H1 (cell line): ENCODE data around the gene SULF2. TPM values are rescaled to one million over a fixed set of nuclear protein-coding genes. Genes with fewer than 3 reads are reported as not detected.

Experiments used
- CTCF ChIA-PET: fragments of 300-600 bp; sonication (Branson Sonifier 250); formaldehyde crosslinking; loops from one replicate; lab custom pipeline; 2021; ENCODE audit not compliant: partially characterized antibody; lab: Charles Lee
- POLR2A ChIA-PET: fragments of 300-600 bp; sonication (Branson Sonifier 250); formaldehyde crosslinking; loops from one replicate; lab custom pipeline; 2021; ENCODE audit warnings: inconsistent platforms; ENCODE audit not compliant: partially characterized antibody; lab: Charles Lee
- DNase-seq, 2 experiments: peaks; one replicate each; pipeline versions ENCODE4 v3.0.0 to v3.0.0-alpha.2; 2010 to 2022; ENCODE audit warnings: low spot score in 2 of 2, low read depth in 1 of 2, mixed read lengths in 1 of 2
- FAIRE-seq: peaks from 2 replicates; lab custom pipeline; 2011; peaks lifted over from hg19 to GRCh38; lab: Jason Lieb, UNC
- H2AFZ ChIP-seq: 2 replicates; pipeline ENCODE4 v1.8.1; 2012; ENCODE audit warnings: low read length, inconsistent platforms
- H2AK5ac ChIP-seq: 2 replicates; pipeline ENCODE4 v1.6.1; 2013; ENCODE audit warnings: low read depth, low read length
- H2BK120ac ChIP-seq: replicated peaks from 2 replicates; pipeline ENCODE3; 2013; ENCODE audit warnings: low read depth, low read length, inconsistent platforms
- H2BK12ac ChIP-seq: 2 replicates; pipeline ENCODE4 v1.6.1; 2013; ENCODE audit warnings: low read depth, low read length
- H2BK15ac ChIP-seq: 2 replicates; pipeline ENCODE4 v1.6.1; 2013; ENCODE audit warnings: low read length
- H2BK20ac ChIP-seq: 2 replicates; pipeline ENCODE4 v1.6.1; 2013; ENCODE audit warnings: low read length
- H2BK5ac ChIP-seq: 2 replicates; pipeline ENCODE4 v1.6.1; 2013; ENCODE audit warnings: low read depth, low read length
- H3K14ac ChIP-seq: 2 replicates; pipeline ENCODE4 v1.6.1; 2013; ENCODE audit warnings: inconsistent platforms; ENCODE audit not compliant: insufficient read length
- H3K18ac ChIP-seq: 2 replicates; pipeline ENCODE4 v1.6.1; 2013; ENCODE audit warnings: low read length; ENCODE audit errors: extremely low read depth
- H3K23ac ChIP-seq: 2 replicates; pipeline ENCODE4 v1.6.1; 2013; ENCODE audit warnings: inconsistent platforms; ENCODE audit not compliant: insufficient read length
- H3K23me2 ChIP-seq: 2 replicates; pipeline ENCODE4 v1.6.1; 2013; ENCODE audit warnings: low read depth, low read length
- H3K27ac ChIP-seq: 2 replicates; pipeline ENCODE4 v1.6.1; 2011; ENCODE audit warnings: low read depth, low read length, inconsistent platforms
- H3K27me3 ChIP-seq, 4 experiments: replicated peaks in 1 of 4; 1 replicate in 1 of 4; 2 replicates in 3 of 4; pipeline versions ENCODE4 v1.6.1 to v1.8.1; 2011 to 2013; ENCODE audit warnings: low read length in 3 of 4, mild to moderate bottlenecking in 3 of 4, inconsistent platforms in 2 of 4, mixed read lengths in 2 of 4, moderate library complexity in 1 of 4; ENCODE audit not compliant: control insufficient read depth in 3 of 4, insufficient read depth in 3 of 4; ENCODE audit errors: extremely low read depth in 1 of 4
- H3K36me3 ChIP-seq, 4 experiments: 2 replicates each; pipeline versions ENCODE4 v1.6.1 to v1.8.1; 2011 to 2013; ENCODE audit warnings: mild to moderate bottlenecking in 4 of 4, low read length in 3 of 4, moderate library complexity in 2 of 4, control low read depth in 1 of 4, inconsistent platforms in 1 of 4; ENCODE audit not compliant: insufficient read depth in 4 of 4, control insufficient read depth in 2 of 4
- H3K4ac ChIP-seq: replicated peaks from 2 replicates; pipeline ENCODE3; 2013; ENCODE audit warnings: low read length, low read depth, mixed read lengths, inconsistent platforms; ENCODE audit not compliant: insufficient read length
- H3K4me1 ChIP-seq, 4 experiments: replicated peaks in 1 of 4; 1 replicate in 1 of 4; 2 replicates in 3 of 4; pipeline versions ENCODE4 v1.6.1 to v1.8.1; 2011 to 2013; ENCODE audit warnings: low read length in 3 of 4, inconsistent platforms in 2 of 4, mixed read lengths in 1 of 4; ENCODE audit not compliant: insufficient read depth in 4 of 4, control insufficient read depth in 3 of 4
- H3K4me2 ChIP-seq, 2 experiments: 2 replicates each; pipeline versions ENCODE4 v1.6.1 to v1.8.1; 2011 to 2013; ENCODE audit warnings: low read depth in 2 of 2, low read length in 2 of 2, control low read depth in 1 of 2, inconsistent platforms in 1 of 2, mild to moderate bottlenecking in 1 of 2; ENCODE audit not compliant: insufficient read depth in 1 of 2
- H3K4me3 ChIP-seq, 4 experiments: fragments of 200-600, 300-600 bp in 1 of 4; sonication (generic), shearing (Covaris generic), sonication (Bioruptor Twin) in 1 of 4; 2 replicates each; pipeline versions ENCODE4 v1.5.1 to v1.8.1; 2011 to 2016; ENCODE audit warnings: low read length in 4 of 4, low read depth in 3 of 4, control low read depth in 2 of 4, inconsistent platforms in 2 of 4, mild to moderate bottlenecking in 2 of 4, mixed read lengths in 1 of 4, moderate library complexity in 1 of 4; ENCODE audit not compliant: insufficient read depth in 2 of 4; ENCODE audit errors: extremely low read depth in 1 of 4
- H3K56ac ChIP-seq: replicated peaks from 2 replicates; pipeline ENCODE3; 2013; ENCODE audit warnings: low read depth, mild to moderate bottlenecking, mixed read lengths, low read length, inconsistent platforms; ENCODE audit not compliant: insufficient read length
- H3K79me1 ChIP-seq: 2 replicates; pipeline ENCODE4 v1.6.1; 2013; ENCODE audit warnings: low read depth, low read length, control low read depth
- H3K79me2 ChIP-seq, 2 experiments: 2 replicates each; pipeline versions ENCODE4 v1.6.1 to v1.8.1; 2012 to 2013; ENCODE audit warnings: low read length in 2 of 2, mild to moderate bottlenecking in 2 of 2, inconsistent platforms in 1 of 2; ENCODE audit not compliant: insufficient read depth in 2 of 2, control insufficient read depth in 1 of 2
- H3K9ac ChIP-seq, 4 experiments: replicated peaks in 1 of 4; 1 replicate in 1 of 4; 2 replicates in 3 of 4; pipeline versions ENCODE4 v1.6.1 to v1.8.1; 2011 to 2013; ENCODE audit warnings: low read depth in 3 of 4, low read length in 3 of 4, control low read depth in 2 of 4, mild to moderate bottlenecking in 2 of 4, moderate library complexity in 2 of 4, inconsistent platforms in 1 of 4; ENCODE audit errors: extremely low read depth in 1 of 4
- H3K9me3 ChIP-seq, 2 experiments: 2 replicates each; pipeline versions ENCODE4 v1.6.1 to v1.8.1; 2012 to 2013; ENCODE audit warnings: mild to moderate bottlenecking in 2 of 2, moderate library complexity in 2 of 2, control low read depth in 1 of 2, inconsistent platforms in 1 of 2, low read depth in 1 of 2, low read length in 1 of 2, mixed read lengths in 1 of 2; ENCODE audit not compliant: insufficient read depth in 2 of 2
- H4K20me1 ChIP-seq, 2 experiments: replicated peaks in 1 of 2; 2 replicates each; pipeline versions ENCODE3 to v1.8.1; 2011 to 2013; ENCODE audit warnings: inconsistent platforms in 2 of 2, low read length in 2 of 2, mild to moderate bottlenecking in 1 of 2; ENCODE audit not compliant: insufficient read depth in 2 of 2, control insufficient read depth in 1 of 2
- H4K5ac ChIP-seq: 2 replicates; pipeline ENCODE4 v1.6.1; 2013; ENCODE audit warnings: low read length, low read depth, mixed read lengths, inconsistent platforms; ENCODE audit not compliant: insufficient read length
- H4K8ac ChIP-seq: 2 replicates; pipeline ENCODE4 v1.8.0; 2013; ENCODE audit warnings: mild to moderate bottlenecking, moderate library complexity, low read length, inconsistent platforms; ENCODE audit not compliant: insufficient read depth; ENCODE audit errors: extremely low read depth
- H4K91ac ChIP-seq: replicated peaks from 2 replicates; pipeline ENCODE3; 2013; ENCODE audit warnings: low read length, mixed read lengths, inconsistent platforms; ENCODE audit not compliant: insufficient read length
- ATF3 ChIP-seq: IDR thresholded peaks from 2 replicates; pipeline ENCODE4 v1.6.1; 2011; ENCODE audit warnings: low read depth, mild to moderate bottlenecking, low read length; ENCODE audit not compliant: insufficient read depth
- CBX8 ChIP-seq: fragments of 300-800, 300-1000 bp; sonication (generic); IDR thresholded peaks from 2 replicates; pipeline ENCODE4 v1.7.1; 2016; ENCODE audit warnings: low read depth, low read length, borderline replicate concordance
- CTBP2 ChIP-seq: IDR thresholded peaks from 2 replicates; pipeline ENCODE4 v1.7.0; 2011; ENCODE audit warnings: borderline replicate concordance, mild to moderate bottlenecking, moderate library complexity, mixed read lengths, low read length; ENCODE audit not compliant: insufficient read depth, insufficient read length
- CTCF ChIP-seq, 3 experiments: IDR thresholded peaks; 1 replicate in 2 of 3; 2 replicates in 1 of 3; pipeline versions ENCODE4 v1.5.1 to v1.6.1; 2011; ENCODE audit warnings: low read length in 3 of 3, mild to moderate bottlenecking in 3 of 3, inconsistent platforms in 2 of 3, low read depth in 1 of 3, moderate library complexity in 1 of 3; ENCODE audit not compliant: insufficient read depth in 1 of 3; ENCODE audit errors: control extremely low read depth in 1 of 3
- EZH2 ChIP-seq: fragments of 200-600 bp; sonication (generic); IDR thresholded peaks from 2 replicates; pipeline ENCODE4 v1.7.1; 2012; ENCODE audit warnings: low read depth, mild to moderate bottlenecking, moderate library complexity, low read length, inconsistent platforms; ENCODE audit not compliant: severe bottlenecking
- JUND ChIP-seq: IDR thresholded peaks from 2 replicates; pipeline ENCODE4 v1.6.1; 2011; ENCODE audit warnings: mild to moderate bottlenecking, improper control_type of control experiment, low read length
- POU5F1 ChIP-seq: IDR thresholded peaks from 2 replicates; pipeline ENCODE4 v1.6.1; 2011; ENCODE audit warnings: low read depth, mild to moderate bottlenecking, low read length, moderate library complexity
- RBBP5 ChIP-seq: IDR thresholded peaks from 2 replicates; pipeline ENCODE4 v1.7.1; 2012; ENCODE audit warnings: low read depth, mild to moderate bottlenecking, inconsistent platforms, low read length, moderate library complexity, borderline replicate concordance
- SIRT6 ChIP-seq: IDR thresholded peaks from one replicate; pipeline ENCODE4 v1.7.1; 2012; ENCODE audit warnings: low read length, inconsistent platforms
- SUZ12 ChIP-seq: fragments of 200-600 bp; sonication (generic); IDR thresholded peaks from 2 replicates; pipeline ENCODE4 v1.6.1; 2012; ENCODE audit warnings: mild to moderate bottlenecking, inconsistent platforms, low read length, moderate library complexity, mixed read lengths
- WGBS, 2 experiments: shearing (Covaris generic) in 1 of 2; methylation state at CpG; one replicate each; pipeline versions ENCODE4 v1.1.6 to v1.1.7; 2013 to 2015; ENCODE audit warnings: low lambda C conversion rate in 2 of 2, mixed read lengths in 2 of 2, inconsistent platforms in 1 of 2, low coverage in 1 of 2, missing lambda C conversion rate in 1 of 2; ENCODE audit not compliant: insufficient replicate concordance in 2 of 2, insufficient coverage in 1 of 2, insufficient read length in 1 of 2; ENCODE audit errors: extremely low coverage in 1 of 2, missing lambda C conversion rate in 1 of 2; 5-methylcytosine and 5-hydroxymethylcytosine counted together
- polyA plus RNA-seq, 7 experiments: library from polyadenylated mRNA; depleted of rRNA in 3 of 7; stranded (reverse) in 5 of 7; unstranded in 2 of 7; fragments of >200 nt in 5 of 7; fragments of 200-250 nt in 2 of 7; gene quantifications; 1 replicate in 5 of 7; 2 replicates in 1 of 7; 4 replicates in 1 of 7; pipeline versions ENCODE4 v1.2.1 to v1.2.3, GENCODE V29; 2011 to 2013; ENCODE audit warnings: missing spikeins in 2 of 7, mixed read lengths in 2 of 7
- total RNA-seq: library from RNA; stranded (reverse); fragmentation: NEBNext Ultra II Directional; extraction: Animal tissue kit (Norgen Biotek cat#: 25700); gene quantifications from 2 replicates; pipeline ENCODE4 v1.2.1, GENCODE V29; 2021

SULF2 gene
- total and polyA plus RNA-seq, 2 of the 8 experiments (the other 6 are each of a cell fraction or from before 2014, with no cell fraction given) = 15.7 to 28.2 TPM

- Histone ChIP-seq H3K18ac (no peak overlapping the region), H3K56ac (no peak overlapping the region), H3K4me3 (no peak overlapping the region), H2BK20ac (no peak overlapping the region), H3K79me2 (no peaks in the 10 kb centered on the region), H3K4me1 (peaks cover 0 to 4% (median 1%) of the 10 kb centered on the region in 4 experiments; a peak in 4 of 7 replicates), H3K23ac (no peak overlapping the region), H3K79me1 (no peaks in the 10 kb centered on the region), H3K36me3 (no peaks in the 10 kb centered on the region; a peak in 1 of 8 replicates), H2AFZ (no peak overlapping the region), H3K9ac (no peak overlapping the region), H2BK15ac (no peak overlapping the region), H2AK5ac (no peak overlapping the region), H3K27ac (no peak overlapping the region), H3K27me3 (no peaks in the 10 kb centered on the region), H4K8ac (no peak overlapping the region; the same call in 1 of the 2 replicates), H3K4me2 (no peak overlapping the region), H2BK12ac (no peak overlapping the region), H3K23me2 (no peaks in the 10 kb centered on the region), H4K91ac (no peak overlapping the region), H2BK5ac (no peak overlapping the region), H3K4ac (no peak overlapping the region), H2BK120ac (no peak overlapping the region), H3K9me3 (no peaks in the 10 kb centered on the region), H4K5ac (no peak overlapping the region), H4K20me1 (no peaks in the 10 kb centered on the region), H3K14ac (no peak overlapping the region)
- CTCF ChIA-PET = interaction anchor here (0.6 to 8.2 kb wide), 17 partner anchors 11 to 959 kb away, joined by 3 to 92 read pairs (median 4); partner anchors contain the start of gene NCOA3
- DNase-seq = no peak
- POLR2A ChIA-PET = interaction anchor here (1.0 to 1.2 kb wide), 2 partner anchors 10 to 956 kb away, joined by 3 to 4 read pairs; no protein-coding TSS in a partner anchor
- FAIRE-seq = no peak
- WGBS, 2 experiments = 88% methylated on average over 12 of the region's 12 CpGs; no CpG with 5 or more reads in 1 of the 2 experiments
- TF ChIP-seq SIRT6 (no peak), CBX8 (no peak), POU5F1 (no peak), EZH2 (no peak), RBBP5 (no peak), ATF3 (no peak), SUZ12 (no peak), JUND (no peak), CTBP2 (no peak), CTCF (IDR thresholded peaks at IDR 0.05; ENCODE audit: control extremely low read depth in 1 of 3, insufficient read depth in 1 of 3, low read depth in 1 of 3, low read length in 3 of 3) (no peak)
Measured at GRCh38 chr20:47664744-47665143, 120.5 kb downstream of the SULF2 start.
